ENCODE results near the gene TTC32. TPM values are rescaled to one million over a fixed set of nuclear protein-coding genes. Genes with fewer than 3 reads are reported as not detected.

TTC32 gene
- total and polyA plus RNA-seq, 7 donors: 3.7 to 22.1 (median 6.8) TPM

DNA sequence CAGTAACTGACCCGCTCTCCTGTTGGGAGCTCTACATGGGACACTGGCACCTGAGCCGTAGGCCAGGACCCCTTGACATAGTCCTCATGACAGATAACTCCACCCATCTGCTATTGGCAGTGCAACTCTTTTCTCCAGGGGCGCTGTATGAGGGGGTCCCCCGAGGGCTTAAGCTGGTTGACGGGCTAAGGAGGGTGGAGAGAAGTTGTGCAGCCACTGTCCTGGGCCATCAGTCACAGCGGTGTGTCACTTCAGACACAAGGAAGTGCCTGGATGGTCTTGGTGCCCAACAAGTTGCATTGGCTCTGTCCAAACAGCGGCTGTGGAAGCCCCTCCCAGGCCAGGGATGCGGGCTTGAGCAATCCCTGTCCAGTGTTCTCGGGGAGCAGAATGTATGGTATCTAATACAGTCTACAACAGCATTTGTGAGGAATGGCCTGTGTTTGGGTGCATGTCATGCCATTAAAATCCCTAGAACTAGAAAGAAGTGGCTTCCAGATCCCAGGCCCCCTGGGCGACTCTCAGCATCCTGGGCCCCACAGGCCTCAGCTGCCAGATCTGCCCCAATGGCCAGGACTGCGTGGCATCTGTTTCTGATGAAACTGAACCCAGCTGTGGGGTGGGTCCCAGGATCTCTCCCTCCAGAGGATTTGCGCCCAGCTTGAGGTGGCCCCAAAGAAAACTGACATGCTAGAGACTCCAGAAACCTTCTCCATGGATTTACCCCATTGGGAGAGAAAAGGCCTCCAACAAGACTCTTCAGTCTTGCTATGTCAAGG is 23.3 kb downstream of the TTC32 start:
- WGBS, 3 donors: 95 to 97% (median 95%) methylated on average over 12 of the region's 12 CpGs
- Histone ChIP-seq H3K27me3 (ENCODE audit: insufficient read depth in 3 of 3, low read length in 2 of 3) (no peaks in the 10 kb centered on the region), H3K9me3 (no peaks in the 10 kb centered on the region), H3K4me3 (no peak overlapping the region), H3K27ac (no peak overlapping the region), H3K36me3 (ENCODE audit: insufficient read depth in 1 of 2, low read depth in 1 of 2) (no peaks in the 10 kb centered on the region), H3K4me1 (no peaks in the 10 kb centered on the region)
- DNase-seq (no peak), ATAC-seq (no peak)
- intact Hi-C loops (cut with DNase I): no loop called here
- TF ChIP-seq, protein P1, sequence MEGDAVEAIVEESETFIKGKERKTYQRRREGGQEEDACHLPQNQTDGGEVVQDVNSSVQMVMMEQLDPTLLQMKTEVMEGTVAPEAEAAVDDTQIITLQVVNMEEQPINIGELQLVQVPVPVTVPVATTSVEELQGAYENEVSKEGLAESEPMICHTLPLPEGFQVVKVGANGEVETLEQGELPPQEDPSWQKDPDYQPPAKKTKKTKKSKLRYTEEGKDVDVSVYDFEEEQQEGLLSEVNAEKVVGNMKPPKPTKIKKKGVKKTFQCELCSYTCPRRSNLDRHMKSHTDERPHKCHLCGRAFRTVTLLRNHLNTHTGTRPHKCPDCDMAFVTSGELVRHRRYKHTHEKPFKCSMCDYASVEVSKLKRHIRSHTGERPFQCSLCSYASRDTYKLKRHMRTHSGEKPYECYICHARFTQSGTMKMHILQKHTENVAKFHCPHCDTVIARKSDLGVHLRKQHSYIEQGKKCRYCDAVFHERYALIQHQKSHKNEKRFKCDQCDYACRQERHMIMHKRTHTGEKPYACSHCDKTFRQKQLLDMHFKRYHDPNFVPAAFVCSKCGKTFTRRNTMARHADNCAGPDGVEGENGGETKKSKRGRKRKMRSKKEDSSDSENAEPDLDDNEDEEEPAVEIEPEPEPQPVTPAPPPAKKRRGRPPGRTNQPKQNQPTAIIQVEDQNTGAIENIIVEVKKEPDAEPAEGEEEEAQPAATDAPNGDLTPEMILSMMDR (IDR thresholded peaks at IDR 0.05): no peak

DNA sequence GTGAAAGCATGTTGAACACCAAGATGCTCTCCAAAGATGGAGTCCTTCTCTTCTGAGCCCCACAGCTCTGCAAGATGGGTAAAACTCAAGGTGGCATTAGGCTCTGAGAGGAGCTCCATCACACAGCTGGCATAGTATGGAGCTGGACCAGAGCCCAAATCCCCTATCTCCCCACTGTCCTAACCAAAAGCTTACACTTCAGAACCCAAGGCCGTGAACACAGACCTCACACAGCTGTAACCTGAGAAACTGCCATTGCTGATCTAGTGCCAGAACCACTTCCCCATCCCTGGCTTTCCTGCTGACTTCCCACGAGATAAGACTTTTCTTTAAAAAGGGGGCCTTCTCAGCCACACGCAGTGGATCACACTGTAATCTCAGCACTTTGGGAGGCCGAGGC is 25.0 kb downstream of the TTC32 start:
- TF ChIP-seq, protein P1 (IDR thresholded peaks at IDR 0.05): no peak
- DNase-seq: no peak
- Histone ChIP-seq H3K9me3 (no peaks in the 10 kb centered on the region), H3K27me3 (ENCODE audit: insufficient read depth in 3 of 3, low read length in 2 of 3) (no peaks in the 10 kb centered on the region), H3K36me3 (ENCODE audit: insufficient read depth in 1 of 2, low read depth in 1 of 2) (no peaks in the 10 kb centered on the region), H3K4me1 (no peaks in the 10 kb centered on the region), H3K27ac (no peak overlapping the region), H3K4me3 (no peak overlapping the region)
- intact Hi-C loops (cut with DNase I): no loop called here
- ATAC-seq: no peak
- 51 to 63% (median 62%) methylated on average over 4 of the region's 4 CpGs for WGBS, 3 donors

DNA sequence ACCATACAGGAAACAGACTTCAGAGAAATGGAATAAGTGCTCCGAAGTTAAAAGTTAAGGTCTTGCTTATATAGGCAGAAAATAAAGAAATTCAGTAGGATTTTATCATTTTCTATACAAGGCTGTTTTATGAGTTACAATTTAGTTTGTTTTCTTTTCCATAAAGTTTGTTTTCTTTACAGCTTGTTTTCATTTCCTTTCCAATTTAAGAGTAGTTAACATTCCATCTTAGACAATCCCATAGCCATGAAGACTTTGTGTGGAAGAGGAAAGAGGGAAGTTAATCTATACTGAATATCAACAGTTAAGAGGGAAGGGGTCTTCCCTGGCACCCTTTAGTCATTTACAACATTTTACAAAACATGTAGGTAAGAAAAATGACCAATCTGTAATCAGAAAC is 26.5 kb downstream of the TTC32 start:
- WGBS, 3 donors: 88 to 100% (median 92%) methylated on average over 1 of the region's 1 CpG
- H3K27me3 ChIP-seq (ENCODE audit: insufficient read depth in 3 of 3, low read length in 2 of 3): no peaks in the 10 kb centered on the region
- no peak overlapping the region for H3K4me3 ChIP-seq
- TF ChIP-seq, protein P1 (IDR thresholded peaks at IDR 0.05): no peak
- H3K9me3 ChIP-seq: no peaks in the 10 kb centered on the region
- intact Hi-C loops (cut with DNase I): no loop called here
- H3K4me1 ChIP-seq: no peaks in the 10 kb centered on the region
- H3K36me3 ChIP-seq (ENCODE audit: insufficient read depth in 1 of 2, low read depth in 1 of 2): no peaks in the 10 kb centered on the region
- ATAC-seq (no peak), DNase-seq (no peak)
- no peak overlapping the region for H3K27ac ChIP-seq

DNA sequence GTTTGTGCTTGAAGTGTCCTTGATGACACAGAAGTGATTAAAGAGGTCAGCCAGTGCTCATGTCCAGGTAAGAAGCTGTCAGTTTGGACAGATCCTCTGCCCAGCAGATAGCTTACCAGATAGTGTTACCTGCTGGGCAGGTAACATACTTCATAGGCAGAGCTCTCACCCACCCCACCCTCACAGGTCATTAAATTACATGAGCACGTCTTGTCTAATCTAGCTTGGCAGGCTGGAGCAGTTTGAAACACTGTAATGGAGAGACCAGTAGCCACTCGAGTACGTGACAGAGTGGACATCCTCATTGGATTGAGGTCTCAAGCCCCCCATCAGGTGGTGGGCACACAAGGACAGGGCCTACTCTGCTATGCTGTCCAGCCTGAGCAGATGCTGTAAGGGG is 27.1 kb downstream of the TTC32 start:
- Histone ChIP-seq H3K36me3 (ENCODE audit: insufficient read depth in 1 of 2, low read depth in 1 of 2) (no peaks in the 10 kb centered on the region), H3K27me3 (ENCODE audit: insufficient read depth in 3 of 3, low read length in 2 of 3) (no peaks in the 10 kb centered on the region), H3K4me1 (no peaks in the 10 kb centered on the region), H3K4me3 (no peak overlapping the region), H3K27ac (no peak overlapping the region), H3K9me3 (no peaks in the 10 kb centered on the region)
- WGBS, 3 donors: 67 to 84% (median 79%) methylated on average over 3 of the region's 3 CpGs
- DNase-seq (no peak), ATAC-seq (no peak)
- TF ChIP-seq, protein P1 (IDR thresholded peaks at IDR 0.05): no peak
- intact Hi-C loops (cut with DNase I): no loop called here

DNA sequence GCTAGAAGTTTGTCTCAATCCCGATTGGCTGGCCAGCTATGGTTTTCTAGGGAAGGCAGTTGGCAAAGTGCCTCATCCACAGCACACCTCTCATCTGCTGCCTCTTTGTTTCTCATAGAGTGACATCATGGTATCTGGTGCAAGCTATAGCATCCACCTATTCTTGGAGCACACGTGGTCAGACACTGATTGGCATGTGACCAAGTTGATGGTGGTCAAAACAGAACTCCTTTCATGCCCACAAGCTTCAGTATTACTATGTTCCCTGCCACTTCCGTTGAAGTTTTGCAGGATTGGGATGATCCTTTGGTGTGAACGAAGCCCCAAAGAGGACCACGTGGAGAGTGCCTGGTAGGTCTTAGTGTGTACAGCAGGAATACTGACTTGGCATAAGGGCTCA is 28.8 kb downstream of the TTC32 start:
- H3K36me3 ChIP-seq (ENCODE audit: insufficient read depth in 1 of 2, low read depth in 1 of 2): no peaks in the 10 kb centered on the region
- H3K4me1 ChIP-seq: no peaks in the 10 kb centered on the region
- intact Hi-C loops (cut with DNase I): no loop called here
- DNase-seq (no peak), ATAC-seq (no peak)
- TF ChIP-seq, protein P1 (IDR thresholded peaks at IDR 0.05): no peak
- no peaks in the 10 kb centered on the region for H3K9me3 ChIP-seq
- 79 to 83% (median 81%) methylated on average over 5 of the region's 5 CpGs for WGBS, 3 donors
- no peaks in the 10 kb centered on the region for H3K27me3 ChIP-seq (ENCODE audit: insufficient read depth in 3 of 3, low read length in 2 of 3)
- no peak overlapping the region for H3K4me3 ChIP-seq
- H3K27ac ChIP-seq: no peak overlapping the region

Measured in psoas muscle (tissue), 8 donors.